Right lung (tissue), 5 donors: ENCODE results near the gene MTA3. TPM values are rescaled to one million over a fixed set of nuclear protein-coding genes. Genes with fewer than 3 reads are reported as not detected.
"Not testable (repeated sequence)": the region's sequence is repeated elsewhere in the genome, so short reads cannot be mapped to it uniquely, and the experiment has no call there.

ENCODE experiments used
- DNase-seq, 2 donors: peaks; one replicate each; pipeline ENCODE4 v3.0.0-alpha.2; 2013
- polyA plus RNA-seq, 5 donors: library from polyadenylated mRNA; unstranded; fragments of 120-200 nt; gene quantifications; one replicate each; pipeline versions ENCODE4 v1.2.1 to v1.2.3, GENCODE V29; 2013; ENCODE audit warnings: inconsistent platforms in 1 of 5, low replicate concordance in 1 of 5; ENCODE audit not compliant: insufficient read length in 5 of 5, insufficient read depth in 1 of 5

The MTA3 gene
- polyA plus RNA-seq, 5 donors: 47.0 to 80.4 (median 72.9) TPM

DNA sequence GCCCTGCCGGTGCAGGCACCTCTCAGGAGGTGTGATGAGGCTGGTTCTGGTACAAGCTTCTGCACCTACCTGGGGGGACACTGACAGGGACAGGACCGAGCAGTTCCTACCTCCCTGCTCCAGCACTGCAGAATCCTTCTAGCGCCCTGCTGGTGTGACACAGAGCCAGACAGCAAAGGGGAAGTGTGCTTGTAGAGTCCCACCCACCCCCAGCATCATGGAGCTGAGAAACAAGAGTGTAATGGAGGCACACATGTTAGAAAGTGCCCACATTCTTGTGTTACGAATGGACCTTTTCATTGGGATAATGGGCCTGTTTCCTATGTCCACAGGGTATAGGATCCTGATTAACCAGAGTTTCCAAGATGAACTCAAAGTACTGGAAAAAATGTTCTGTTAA lies 157.2 kb downstream of the MTA3 start:
- no peak for DNase-seq

DNA sequence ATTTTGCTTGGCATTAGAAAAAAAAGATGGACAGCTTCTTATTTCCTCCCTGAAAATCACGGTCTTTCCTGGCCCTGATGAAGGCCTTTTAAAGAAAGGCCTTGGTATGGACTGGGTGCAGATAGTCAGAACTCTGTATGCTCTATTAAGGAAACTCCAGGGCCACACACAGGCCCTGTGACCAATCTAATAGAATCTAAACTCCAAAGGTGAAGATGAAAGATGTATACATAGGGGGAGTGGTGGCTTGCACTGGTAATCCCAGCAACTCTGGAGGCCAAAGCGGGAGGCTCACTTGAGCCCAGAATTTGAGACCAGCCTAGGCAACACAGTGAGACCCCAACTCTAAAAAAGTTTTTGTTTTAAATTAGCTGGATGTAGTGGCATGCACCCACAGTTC lies 158.2 kb downstream of the MTA3 start:
- no peak for DNase-seq

DNA sequence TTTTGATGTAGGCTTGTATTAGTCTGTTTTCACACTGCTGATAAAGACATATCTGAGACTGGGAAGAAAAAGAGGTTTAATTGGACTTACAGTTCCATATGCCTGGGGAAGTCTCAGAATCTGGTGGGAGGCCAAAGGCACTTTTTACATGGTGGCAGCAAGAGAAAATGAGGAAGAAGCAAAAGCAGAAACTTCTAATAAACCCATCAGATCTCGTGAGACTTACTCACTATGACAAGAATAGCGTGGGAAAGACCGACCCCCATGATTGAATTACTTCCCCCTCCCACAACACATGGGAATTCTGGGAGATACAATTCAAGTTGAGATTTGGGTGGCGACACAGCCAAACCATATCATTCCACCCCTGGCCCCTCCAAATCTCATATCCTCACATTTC lies 162.9 kb downstream of the MTA3 start:
- not testable (repeated sequence) for DNase-seq

DNA sequence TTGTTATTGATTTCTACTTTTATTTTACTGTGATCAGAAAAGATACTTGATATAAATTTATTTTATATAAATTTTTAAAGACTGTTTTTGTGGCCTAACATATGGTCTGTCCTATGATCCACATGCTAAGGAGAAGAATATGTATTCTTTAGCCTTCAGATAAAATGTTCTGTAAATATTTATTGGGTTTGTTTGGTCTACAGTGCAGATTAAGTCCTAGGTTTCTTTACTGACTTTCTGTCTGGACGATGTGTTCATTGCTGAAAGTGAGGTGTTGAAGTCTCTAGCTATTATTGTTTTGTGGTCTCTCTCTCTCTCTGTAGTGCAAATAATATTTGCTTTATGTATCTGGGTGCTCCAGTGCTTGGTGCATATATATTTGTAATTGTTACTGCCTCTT lies 165.4 kb downstream of the MTA3 start:
- no peak for DNase-seq

DNA sequence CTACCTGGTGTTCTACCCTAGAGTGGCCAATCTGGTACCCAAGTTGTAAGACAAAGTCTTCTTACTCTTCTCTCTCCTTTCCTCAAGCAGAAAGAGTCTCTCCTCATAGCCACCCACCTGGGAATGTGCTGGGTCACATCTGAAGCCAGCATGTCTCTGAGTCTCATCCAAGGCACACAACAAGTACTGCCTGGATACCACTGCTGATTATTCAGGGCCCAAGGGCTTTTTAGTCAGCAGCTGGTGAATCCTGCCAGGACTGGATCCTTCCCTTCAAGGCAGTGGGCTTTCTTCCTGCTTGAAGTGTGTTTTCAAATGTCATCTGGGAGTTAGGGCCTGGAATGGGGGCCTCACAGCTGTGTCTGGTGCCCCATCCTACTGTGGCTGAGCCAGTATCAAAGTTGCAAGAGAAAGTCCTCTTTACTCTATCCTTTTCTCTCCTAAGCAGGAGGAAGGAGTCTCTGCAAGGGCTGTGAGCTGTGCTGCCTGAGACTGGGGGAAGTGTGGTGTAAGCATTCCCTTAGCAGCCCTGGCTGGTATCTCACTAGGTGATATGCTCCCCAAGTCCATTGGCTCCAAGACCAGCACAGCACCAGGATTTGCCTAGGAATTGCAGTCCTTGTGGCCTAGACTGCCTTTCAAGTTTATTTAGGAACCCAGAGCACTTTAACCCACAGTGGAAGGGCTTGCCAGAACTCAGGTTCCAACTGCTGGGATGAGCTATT lies 168.3 kb downstream of the MTA3 start:
- no peak for DNase-seq

DNA sequence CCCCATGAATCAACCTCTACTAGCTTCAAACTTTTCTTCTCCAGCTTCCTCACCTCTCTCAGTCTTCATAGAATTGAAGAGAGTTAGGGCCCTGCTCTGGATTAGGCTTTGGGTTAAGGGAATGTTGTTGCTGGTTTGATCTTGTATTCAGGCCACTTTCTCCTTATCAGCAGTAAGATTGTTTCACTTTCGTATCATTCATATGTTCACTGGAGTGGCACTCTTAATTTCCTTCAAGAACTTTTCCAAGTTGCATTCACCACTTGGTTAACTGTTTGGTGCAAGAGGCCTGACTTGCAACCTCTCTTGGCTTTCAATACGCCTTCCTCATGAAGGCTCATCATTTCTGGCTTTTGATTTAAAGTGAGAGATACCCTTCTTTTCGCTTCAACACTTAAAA lies 172.7 kb downstream of the MTA3 start:
- no peak for DNase-seq

DNA sequence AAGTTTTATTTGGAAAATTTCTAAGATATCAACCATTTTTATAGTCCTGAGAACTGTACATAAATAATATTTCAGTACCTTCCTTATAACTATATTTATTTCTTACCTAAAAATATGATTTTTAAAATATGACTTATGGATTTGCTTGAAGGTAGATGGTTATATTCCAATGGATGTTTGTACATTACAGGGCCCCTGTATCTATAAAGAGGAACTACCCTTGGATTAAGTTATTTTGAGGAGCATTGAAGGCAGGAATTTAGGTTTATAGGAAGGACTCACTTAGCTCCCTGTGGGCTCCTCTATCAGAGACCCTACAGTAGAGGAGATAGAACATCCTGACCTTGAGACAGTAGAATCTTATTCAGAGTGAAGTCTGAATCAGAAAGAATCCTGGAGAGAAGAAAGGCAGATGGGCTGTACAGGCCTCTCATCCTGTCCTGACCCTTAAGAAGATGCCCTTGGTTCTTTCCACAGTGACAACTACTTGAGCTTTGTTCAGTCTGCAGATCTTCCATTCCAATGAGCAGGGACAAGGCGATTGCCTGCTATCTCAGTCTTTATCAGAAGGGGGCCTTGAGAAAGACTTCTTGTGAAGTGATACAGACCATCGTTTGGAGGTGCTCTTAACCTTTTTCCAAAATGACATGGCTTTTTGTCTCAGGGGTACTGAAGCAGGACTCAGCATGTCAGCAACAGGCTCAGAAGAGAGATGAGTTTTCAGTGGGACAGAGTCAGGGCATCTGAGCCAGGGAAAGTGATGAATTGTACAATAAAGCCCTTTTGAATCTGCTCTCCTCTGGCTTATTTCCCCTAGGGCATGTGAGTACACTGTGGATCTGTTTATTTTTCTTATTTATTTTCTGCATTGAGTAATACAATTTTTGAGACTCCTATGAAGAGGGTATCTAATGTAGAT lies 174.6 kb downstream of the MTA3 start:
- DNase-seq: no peak

DNA sequence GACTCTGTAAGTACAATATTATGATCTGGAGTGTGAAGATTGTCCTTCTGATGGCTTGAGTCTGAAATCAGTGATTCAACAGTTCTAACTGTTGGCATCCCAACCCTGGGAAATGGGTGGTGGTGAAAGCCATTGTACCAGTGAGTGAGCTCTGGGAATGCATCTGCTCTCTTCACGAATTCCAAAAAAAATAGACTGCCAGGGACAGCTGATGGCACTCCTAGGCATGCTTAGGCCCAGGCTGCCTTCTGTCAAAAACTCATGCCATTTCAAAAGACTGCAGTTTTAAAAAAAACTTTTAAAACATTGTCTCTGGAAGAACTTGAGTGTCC lies 175.2 kb downstream of the MTA3 start:
- no peak for DNase-seq

DNA sequence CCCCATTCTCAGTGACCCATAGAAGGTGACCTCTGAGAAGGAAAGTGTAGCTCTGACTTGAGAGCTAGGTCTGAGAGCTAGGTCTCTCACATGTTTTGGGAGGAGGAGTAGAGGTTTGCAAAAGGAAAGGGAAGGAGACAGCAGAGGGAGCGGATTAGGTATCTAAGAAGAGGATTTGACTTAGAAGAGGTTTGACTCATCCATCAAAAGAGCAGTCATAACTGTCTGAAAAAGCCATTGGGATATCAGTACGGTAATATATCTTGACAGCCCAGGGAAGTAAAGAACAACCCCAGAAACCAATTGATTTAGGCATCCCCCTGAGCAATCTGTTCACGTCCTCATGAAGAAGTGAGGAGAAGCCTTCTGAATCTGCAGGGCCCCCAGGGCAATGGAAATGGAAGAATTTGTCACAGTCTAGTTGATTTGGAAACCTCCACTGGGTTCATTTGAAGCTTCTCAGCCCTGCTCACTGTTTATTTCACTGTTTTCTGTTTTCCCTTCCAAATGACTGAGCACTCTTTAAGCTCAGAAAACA lies 176.2 kb downstream of the MTA3 start:
- no peak for DNase-seq

DNA sequence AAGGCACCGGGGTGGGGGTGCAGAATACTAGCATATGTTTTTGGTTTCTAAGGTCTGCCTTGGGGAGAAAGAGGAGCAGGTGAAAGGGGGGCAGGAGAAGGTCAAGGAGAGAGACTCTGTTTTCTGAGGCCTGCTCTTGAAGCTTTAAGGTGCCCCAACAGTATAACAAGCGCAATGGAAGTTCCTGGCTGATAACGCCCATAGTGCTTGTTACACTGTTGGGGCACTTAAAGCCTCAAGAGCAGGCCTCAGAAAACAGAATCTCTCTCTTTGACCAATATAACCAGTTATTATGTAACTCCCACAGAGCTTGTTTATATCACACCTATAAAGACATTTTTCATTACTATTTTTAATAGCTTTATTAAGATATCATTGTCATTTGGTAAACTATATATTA lies 179.0 kb downstream of the MTA3 start:
- DNase-seq: no peak

DNA sequence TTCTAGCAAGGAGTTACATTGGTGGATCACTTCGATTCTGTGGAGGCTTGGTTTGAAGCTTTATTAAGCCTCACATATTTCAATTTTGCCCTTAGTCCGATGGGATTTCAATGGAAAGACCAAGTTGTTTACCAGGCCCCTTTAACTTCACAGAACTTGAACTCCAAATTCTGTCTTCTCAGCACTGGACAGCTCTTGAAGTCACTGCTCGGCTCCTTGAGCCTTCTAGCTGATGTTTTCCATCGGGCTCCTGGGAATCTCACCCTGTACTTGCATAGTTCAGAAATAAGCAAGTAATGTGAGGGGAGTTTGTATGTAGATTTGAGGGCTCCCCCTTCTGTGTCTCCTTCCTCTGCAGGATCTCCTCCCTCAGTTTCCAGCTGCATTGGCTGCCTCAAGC lies 180.4 kb downstream of the MTA3 start:
- DNase-seq: no peak

DNA sequence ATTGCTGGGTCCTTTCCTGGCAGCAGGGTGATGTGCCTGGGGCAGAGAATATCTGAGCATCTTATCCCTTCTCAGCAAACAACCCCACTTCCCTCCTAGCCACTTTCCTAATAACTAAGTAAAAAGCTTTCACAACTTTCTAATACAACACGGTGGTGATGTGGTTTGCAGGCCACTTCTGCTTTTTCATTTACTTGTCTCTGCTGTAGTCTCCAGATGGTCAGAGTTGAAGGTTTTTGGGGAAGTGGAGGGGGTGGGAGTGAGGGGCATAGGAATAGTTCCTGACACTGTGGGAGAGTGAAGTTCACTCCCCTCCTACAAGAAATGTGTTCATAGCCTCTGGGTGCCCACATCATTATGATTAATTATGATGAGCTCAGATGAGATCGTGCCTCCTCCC lies 183.9 kb downstream of the MTA3 start:
- no peak for DNase-seq

DNA sequence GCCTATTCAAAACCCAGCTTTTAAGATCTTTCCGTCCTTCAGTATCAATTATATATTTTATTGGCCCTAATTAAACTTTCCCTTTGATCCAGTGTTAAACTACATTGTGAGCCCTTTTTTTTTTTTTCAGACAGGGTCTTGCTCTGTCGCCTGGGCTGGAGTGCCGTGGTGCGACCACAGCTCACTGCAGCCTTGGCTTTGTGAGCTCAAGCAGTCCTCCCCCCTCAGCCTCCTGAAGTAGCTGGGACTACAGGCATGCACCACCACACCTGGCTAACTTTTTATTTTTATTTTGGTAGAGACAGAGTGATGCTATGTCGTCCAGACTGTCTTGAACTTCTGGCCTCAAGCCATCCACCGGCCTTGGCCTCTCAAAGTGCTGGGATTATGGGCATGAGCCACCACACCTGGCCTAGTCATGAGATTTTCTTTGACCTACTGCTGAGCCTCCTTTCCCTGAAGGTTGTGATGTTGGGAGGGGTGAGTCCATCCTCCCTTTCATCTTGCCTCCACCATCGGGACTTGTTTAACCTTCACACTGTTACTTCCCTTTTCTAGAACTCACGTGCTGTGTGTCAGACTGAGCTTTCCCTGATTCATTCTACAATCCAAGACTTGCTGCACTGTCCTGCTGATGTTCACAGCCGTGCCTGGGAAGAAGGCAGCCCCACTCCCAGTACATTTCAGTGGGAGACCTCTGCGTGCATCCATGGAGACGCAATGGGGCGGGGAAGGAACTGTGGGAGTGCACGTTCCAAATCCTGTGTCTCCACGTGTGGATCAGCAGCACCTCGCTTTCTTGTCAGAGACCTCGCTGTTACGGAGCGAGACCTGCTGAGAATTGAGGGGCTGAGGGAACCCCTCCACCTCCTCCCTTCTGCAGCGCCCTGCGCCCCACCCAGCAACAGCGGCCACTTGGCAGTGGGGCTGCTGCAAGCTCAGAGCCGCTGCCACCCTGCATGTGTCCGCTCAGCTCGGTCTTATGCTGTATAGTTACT lies 184.7 kb downstream of the MTA3 start:
- DNase-seq: no peak

DNA sequence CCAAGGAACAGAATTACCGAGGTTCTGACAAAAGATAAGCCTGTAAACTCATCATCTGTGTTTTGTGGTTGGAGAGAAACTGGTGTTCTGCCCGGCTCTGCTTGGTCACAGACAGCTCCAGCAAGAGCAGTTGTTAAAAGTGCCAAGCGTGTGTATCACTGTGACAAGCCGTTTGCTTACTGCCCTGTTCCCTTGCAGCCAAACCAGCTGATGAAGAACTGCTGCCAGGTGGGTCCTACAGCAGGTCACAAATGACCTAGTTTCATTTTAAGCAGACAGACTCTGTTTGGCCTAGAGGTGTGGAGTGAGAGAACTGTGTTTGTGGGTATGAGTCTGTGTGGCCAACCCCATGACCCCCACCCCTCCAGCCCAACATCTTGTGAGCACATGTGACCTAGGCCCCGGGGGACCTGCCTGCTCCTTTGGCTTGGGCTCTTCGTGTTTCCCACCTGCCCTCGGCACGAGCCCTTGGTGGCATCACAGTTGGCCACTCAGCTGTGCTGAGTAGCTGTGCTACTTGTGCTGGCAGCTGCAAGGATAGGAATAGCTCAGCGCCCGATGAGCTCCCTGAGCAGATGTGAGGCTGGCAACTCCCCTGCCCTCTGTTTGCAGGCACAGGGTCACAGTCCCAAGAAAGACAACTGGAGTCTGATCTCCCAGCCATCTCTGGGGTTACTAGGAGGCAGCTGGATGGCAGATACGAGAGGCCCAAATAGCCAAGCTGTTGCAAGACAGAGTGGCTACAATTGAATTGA lies 185.8 kb downstream of the MTA3 start:
- DNase-seq: no peak

DNA sequence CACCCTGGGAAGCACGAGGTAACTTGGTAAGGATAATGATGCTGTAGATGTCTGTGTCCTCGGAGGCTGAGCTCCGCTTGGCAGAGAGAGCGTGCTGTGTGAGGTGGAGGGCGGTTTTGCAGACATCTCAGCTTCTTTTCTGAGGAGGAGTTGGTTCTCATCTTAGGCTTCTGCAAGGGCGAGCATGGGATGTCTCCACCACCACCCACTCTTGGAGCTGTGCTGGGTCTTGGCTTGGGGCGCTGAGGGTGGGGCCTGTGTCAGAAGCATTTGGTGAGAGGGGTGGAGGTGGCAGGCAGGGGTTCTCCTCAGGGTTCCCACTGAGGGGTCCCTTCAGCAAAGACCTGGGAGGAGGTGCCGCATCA lies 186.3 kb downstream of the MTA3 start:
- no peak for DNase-seq

DNA sequence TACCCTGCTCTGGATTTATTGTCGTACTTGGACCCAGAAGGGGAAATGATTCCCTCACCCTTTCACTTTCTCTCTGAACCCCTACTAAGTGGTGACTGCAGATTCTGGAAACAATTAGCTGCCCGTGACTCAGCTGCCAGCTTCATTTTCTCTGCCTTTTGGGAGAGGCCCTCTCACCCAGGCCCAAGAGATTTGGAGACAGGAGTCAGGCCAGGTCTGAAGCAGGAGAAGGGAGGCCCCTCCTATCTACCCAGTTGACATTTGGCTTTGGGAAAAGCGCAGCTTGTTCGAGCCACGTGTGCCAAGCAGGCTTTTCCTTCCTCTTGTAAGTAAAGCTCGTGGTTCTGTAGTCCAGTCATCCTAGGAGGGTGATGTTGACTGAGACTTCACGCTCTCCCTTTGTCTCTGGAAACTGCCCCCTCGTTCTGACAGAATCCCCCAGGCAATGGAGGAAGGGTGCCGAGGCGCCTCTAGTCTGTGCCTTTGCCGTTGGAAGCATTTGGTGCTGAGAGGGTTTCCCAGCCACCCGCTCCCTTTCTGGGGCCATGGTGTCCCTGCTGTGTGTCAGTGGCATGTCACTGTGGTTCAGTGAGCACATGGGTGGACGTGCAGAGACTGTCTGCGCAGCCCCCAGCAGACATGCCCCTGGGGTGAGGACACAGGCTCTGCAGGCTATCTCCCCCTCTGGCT lies 186.9 kb downstream of the MTA3 start:
- no peak for DNase-seq

DNA sequence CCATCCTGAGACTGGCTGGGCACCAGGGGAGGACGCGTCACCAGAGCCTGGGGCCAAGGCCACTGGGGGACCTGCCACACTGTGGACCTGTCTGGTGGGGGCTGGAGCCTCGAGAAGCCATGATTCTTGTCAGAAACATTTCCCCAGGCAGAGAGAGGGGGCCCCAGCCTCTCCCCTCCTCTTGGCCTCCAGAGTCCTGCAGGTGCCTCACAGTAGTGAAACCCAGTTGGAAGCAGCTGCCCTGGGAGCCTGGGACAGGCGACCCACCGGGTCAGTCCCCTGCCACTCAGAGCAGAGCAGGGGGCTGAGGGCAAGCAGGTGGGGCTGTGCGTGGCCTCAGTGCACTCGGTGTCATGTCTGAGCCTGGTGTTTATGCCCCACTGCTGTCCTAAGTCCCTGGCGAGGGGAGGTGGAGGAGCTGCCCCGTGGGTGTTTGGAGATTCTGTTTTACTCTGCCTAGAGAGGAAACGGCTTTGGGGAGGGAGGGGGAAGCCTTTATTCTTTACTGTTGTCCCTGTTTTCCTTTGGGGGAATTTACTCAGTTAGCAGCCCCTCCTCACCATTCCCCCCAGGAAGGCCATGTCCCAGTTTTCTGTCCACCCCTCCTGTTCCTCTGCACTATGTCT lies 187.8 kb downstream of the MTA3 start:
- DNase-seq: no peak

DNA sequence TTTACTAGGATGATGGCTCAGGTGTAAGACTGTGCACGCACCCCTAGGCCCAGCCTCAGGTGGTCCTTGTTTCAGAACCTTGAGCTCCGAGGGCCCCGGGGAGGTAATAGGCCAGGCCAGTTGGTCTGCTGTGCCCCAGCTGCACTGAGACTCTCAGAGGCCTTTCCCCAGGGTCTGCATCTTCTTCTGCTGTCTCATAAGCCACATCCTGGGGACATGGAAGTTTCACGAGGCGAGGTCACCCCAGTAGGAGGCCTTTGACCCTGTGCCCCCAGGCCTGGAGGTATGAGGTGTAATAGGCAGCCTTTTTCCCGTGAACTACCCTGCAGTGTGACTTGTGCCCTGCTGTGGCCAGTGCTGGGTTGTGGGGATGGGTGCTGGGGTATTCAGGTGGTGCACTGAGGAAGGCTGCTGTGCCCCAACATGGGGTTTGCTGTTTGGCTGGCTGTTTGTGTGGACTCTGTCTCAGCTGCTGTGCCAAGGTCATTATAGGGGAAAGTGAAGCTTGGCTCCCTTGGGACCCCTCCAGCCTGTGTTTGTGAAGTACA lies 188.6 kb downstream of the MTA3 start:
- no peak for DNase-seq

DNA sequence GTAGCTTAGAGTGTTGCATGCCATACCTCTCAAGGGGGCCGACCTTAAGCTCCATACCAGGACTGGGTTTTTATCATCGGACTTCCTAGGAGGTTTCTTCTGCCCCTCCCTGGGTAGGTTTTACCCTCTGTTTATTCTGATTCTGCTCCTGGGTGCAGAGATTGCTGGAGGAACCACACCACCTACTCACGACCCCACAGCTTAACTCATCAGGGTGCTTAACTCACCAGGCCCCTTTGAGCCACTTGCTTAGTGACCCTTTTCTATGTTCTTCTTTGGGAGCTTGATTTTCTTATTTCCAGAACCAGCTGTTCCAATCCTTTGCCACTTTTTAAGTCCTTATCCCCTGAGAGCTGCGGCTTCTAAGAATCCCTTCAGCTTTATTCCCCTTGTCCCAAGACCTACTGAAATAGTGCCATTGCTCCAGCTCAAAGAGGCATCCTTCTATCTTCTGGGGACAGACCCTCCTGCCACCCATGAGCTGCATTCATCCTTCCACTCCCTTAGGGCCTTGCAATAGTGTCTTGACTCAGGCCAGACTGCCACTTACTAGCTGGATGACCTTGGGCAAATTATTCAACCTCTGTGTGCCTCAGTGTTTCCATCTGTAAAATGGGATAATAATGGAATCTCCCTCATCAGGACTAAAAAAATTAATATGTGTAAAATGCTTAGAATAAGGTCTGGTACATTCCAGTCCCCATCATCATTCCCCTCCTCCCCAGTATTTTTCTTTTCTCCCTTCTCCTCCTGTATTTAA lies 189.7 kb downstream of the MTA3 start:
- no peak for DNase-seq
